Stimulated activated CD8-positive, alpha-beta memory T cell treated with anti-CD3 and anti-CD28 coated beads, Interleukin-7, amount 100 ng/mL, for 4 hours (primary cell): ENCODE results near the gene EHBP1L1.

ENCODE experiments used
- DNase-seq, 2 donors: peaks; one replicate each; pipeline ENCODE4 v3.0.0-alpha.2; 2020; ENCODE audit warnings: low read depth in 2 of 2

Gene EHBP1L1

GRCh38 chr11:65575568-65576231 is at the start of gene EHBP1L1:
Gene EHBP1L1, plus strand, starts transcription at chr11:65576053. Its CDS starts 250 bp downstream, at chr11:65576303.
- peak; percentile 51 to 74 for DNase-seq

DNA sequence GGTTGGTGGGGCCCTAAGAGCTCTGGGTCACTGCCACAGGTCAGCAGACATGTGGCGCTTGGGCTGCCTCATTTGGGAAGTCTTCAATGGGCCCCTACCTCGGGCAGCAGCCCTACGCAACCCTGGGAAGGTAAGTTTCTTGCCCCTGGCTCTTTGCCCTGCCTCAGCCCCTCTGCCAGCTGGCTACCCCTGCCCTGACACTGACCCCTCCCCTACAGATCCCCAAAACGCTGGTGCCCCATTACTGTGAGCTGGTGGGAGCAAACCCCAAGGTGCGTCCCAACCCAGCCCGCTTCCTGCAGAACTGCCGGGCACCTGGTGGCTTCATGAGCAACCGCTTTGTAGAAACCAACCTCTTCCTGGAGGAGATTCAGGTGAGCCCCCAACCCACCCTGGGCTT is 49.1 kb upstream of the EHBP1L1 start:
- no peak for DNase-seq

DNA sequence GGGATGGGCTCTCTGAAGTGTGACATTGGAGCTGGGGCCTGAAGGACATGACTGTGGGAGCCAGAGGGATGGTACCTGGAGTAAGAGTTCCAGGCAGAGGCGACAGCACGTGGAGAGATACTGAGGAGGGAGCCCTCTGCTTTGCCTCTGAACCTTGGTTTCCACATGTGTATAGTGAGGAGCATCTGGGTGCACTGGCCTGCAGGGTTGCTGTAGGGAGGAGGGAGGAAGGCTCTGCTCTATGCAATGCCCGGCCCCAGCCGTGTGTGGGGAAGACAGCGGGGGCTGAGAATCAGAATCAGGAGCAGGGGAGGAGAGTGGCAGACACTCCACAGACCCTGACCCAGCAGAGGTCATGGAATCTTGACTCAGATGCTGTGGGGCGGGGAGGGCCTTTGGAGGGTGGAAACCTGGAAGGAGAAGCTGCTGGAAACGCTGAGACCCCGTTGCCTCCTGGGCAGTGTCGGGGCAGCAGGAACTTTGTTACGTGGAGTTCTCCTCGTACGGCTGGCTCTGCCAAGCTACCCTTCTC is 47.0 kb upstream of the EHBP1L1 start:
- no peak for DNase-seq

DNA sequence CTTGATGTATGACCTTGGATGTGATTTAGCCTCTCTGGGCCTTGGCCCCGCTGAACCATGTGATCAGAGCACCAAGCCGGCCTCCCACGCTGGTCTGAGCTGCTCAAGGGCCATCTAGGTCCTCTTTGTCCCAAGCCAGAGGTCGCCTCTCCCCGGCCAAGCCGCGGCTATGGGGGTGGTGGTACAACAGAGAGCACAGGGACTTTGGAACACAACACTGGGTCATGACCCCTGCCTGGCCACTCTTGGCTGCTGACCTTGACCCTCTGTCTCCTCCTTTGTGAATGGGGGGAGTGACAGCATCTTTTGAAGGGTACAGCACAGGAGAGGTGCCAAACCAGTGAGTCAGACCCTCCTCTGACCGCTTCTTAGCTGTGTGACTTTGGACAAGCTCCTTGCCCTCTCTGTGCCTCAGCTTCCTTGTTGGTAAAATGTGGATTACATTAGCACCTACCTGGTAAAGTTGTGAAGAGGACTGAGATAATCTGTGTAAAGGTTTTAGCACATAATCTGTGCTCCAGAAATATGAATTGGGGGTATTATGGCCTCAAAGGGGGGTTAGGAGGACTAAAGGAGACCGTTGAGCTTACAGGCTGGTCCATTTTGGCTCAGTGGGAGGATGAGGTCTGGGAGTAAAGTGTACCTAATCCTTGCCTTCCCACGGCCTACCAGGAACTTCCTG is 46.2 kb upstream of the EHBP1L1 start:
- no peak for DNase-seq

- DNase-seq = no peak
Observed at GRCh38 chr11:65530157-65530496, 45.7 kb upstream of the EHBP1L1 start.

- DNase-seq = no peak
Observed at GRCh38 chr11:65532388-65533064, 43.3 kb upstream of the EHBP1L1 start.

DNA sequence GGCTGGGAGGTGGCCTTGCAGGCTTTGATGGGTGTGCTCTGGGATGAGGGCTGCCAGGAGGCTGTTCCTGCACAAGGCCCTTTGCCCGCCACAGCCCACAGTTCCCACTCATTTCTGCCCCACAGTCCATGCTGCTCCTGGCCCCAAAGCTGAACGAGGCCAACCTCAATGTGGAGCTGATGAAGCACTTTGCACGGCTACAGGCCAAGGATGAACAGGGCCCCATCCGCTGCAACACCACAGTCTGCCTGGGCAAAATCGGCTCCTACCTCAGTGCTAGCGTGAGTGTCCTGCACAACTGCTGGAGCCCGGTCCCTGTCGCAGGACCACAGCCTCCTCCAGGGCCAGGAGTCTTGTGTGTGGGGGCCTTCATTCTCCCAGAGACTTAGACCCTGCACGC is 40.8 kb upstream of the EHBP1L1 start:
- DNase-seq = no peak

GRCh38 chr11:65536412-65537295 is 39.2 kb upstream of the EHBP1L1 start:
- DNase-seq = no peak

- DNase-seq = no peak
Observed at GRCh38 chr11:65537296-65537597, 38.6 kb upstream of the EHBP1L1 start.

DNA sequence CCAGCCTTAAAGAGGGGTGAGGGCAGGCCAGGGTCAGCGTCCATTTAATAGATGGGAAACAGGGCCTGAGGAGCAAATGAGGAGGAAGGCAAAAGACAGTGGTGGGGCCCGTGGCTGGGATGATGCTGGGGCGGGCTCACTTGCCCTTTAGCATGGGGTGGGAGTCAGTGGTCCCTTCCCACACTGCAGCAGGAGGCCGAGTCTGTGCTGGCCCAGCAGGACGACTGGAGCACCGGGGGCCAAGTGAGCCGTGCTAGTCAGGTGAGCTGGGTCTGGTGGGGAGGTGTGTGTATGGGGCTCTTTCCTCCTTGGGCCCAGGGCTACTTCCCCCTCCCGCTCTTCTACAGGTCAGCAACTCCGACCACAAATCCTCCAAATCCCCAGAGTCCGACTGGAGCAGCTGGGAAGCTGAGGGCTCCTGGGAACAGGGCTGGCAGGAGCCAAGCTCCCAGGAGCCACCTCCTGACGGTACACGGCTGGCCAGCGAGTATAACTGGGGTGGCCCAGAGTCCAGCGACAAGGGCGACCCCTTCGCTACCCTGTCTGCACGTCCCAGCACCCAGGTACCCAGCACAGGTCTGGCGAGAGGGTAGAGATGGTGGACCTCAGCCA is 38.1 kb upstream of the EHBP1L1 start:
- DNase-seq = no peak

DNA sequence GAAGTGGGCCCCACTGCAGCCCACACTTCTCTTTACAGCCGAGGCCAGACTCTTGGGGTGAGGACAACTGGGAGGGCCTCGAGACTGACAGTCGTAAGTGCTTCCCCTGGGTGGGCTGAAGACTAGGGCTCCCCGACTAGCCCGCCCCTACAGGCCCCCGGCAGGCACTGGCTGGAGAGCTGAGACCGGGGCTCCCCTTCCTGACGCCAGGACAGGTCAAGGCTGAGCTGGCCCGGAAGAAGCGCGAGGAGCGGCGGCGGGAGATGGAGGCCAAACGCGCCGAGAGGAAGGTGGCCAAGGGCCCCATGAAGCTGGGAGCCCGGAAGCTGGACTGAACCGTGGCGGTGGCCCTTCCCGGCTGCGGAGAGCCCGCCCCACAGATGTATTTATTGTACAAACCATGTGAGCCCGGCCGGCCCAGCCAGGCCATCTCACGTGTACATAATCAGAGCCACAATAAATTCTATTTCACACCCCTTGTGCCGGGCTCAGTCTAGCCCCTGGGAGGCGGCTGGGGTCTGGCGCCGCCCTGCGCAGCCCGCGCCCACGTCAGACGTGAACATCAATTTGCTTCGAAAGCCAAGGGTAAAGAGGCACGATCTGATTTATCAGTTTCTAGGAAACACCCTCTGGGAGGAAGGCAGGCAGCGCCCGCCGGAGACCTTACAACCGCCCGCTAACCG is 37.5 kb upstream of the EHBP1L1 start:
- no peak for DNase-seq

- DNase-seq = no peak
Observed at GRCh38 chr11:65538915-65539743, 36.7 kb upstream of the EHBP1L1 start.

GRCh38 chr11:65539744-65540289 is 36.0 kb upstream of the EHBP1L1 start:
- DNase-seq = no peak

DNA sequence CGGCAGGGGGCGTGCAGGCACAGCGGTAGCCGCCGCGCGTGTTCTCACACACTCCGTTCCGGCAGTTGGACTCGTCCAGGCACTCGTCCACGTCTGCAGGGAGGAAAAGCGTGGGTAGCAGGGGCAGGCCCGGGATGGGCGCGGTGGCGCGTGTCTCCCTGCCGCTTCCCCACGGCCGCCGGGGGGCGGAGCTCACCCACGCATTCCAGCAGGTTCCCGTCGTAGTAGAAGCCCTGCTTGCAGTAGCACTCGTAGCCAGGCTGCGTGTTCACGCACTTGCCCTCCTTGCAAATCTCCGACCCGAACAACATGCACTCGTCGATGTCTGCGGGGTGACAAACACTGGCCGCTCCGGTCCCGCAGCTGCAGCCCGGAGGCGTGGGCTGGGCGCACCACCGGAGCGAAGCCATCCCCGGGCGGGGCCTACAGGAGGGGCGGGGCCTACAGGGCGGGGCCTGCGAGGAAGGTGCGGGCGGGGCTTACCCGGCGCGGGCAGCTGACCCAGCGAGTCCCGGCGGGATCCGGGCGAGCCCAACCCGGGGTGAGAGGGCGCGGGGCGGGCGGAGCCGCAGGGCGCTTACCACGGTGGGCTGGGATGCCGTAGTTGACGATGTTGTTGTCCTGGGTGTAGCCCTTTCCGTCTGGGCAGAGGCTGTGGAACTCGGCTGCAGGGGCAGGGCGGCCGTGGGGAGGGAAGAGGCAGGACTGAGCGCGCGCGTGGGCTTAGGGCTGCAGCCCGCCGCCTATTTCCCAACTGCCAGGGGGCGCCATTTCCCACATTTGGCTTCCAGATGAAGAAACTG is 35.4 kb upstream of the EHBP1L1 start:
- DNase-seq = peak; percentile 69 to 78

DNA sequence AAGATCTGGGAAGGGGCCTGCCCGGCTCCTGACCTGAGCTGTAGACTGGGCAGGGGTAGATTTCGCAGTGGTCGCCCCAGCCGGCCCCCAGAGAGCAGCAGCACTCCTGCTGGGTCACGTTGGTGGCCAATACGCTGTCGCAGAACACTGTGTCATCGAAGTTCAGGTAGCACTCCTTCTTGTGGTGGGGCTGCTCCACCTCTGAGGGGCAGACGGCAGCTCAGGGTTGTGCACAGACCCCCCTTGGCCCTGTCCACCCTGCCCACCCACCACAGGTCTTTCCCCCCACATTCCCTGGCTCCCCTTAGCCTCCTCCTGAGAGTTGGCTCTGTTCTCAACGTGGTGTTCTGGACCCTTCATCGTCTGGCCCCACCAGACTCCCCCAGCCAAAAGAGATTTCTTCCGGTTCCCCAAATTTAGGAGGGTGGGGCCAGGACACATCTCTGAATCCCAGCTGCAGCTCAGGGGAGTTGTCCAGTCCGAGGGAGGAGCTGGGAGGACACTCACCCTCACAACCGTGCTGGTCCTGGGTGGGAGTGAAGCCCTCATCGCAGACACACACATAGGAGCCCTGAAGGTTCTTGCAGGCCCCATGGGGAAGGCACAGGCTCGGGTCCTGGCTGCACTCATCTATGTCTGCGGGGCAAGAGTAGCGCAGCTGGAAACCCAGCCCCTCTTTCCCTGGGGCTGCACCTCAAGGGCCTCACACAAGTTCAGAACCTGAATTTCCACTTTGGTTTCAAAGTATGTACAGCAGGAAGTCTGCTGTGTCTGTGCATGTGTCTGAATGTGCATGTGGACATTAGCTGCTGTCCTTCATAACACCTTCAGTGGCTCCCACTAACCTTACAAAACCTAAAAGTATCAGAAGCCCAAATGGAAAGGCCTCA is 34.5 kb upstream of the EHBP1L1 start:
- DNase-seq = no peak

DNA sequence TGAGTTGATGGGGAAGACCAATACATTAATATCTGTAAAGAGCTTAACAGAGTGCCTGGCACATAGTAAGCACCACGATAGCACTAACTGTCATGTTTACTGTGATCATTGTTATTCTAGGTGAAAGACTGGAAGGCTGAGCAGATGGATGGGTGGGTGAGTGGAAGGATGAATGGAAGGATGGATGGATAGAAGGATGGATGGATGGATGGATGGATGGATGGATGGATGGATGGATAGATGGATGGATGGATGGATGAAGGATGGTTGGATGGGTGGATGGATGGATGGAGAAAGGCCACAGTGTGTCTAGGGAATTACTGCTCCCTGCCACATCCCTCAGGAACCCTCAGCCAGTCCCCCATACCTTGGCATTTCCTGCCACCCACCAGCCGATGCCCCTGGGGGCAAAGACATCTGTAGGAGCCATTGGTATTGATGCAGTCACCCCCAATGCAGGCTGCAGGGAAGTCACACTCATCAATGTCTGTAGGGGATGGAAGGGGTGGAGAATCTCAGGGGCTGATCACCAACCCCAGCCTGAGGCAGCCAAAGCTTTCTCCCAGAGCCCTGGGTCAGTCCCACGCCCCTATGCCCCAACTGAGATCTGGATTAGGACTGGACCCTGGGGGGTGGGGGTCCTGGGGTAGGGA is 33.0 kb upstream of the EHBP1L1 start:
- no peak for DNase-seq

- DNase-seq = no peak
Observed at GRCh38 chr11:65545853-65546216, 30.0 kb upstream of the EHBP1L1 start.
